GM12878 (cell line): ENCODE results near the gene CADM2.

Experiments
- BCL11A ChIP-seq: IDR thresholded peaks from 2 replicates; pipeline ENCODE4 v1.6.1; 2011; ENCODE audit warnings: low read depth, low read length
- CTCF ChIP-seq, 3 experiments: IDR thresholded peaks in 2 of 3; conservative IDR thresholded peaks in 1 of 3; 2 replicates each; pipeline ENCODE4 v1.5.1; 2011; ENCODE audit warnings: low read depth in 3 of 3, low read length in 3 of 3, mild to moderate bottlenecking in 3 of 3, control low read depth in 2 of 3, moderate library complexity in 2 of 3, inconsistent platforms in 1 of 3, mixed read lengths in 1 of 3; ENCODE audit not compliant: control insufficient read depth in 2 of 3, insufficient read depth in 1 of 3; ENCODE audit errors: extremely low read depth in 1 of 3
- ESRRA ChIP-seq: IDR thresholded peaks from 2 replicates; pipeline ENCODE4 v1.6.1; 2012; ENCODE audit warnings: mild to moderate bottlenecking, low read length, improper control_type of control experiment
- POLR2AphosphoS5 ChIP-seq: IDR thresholded peaks from 2 replicates; pipeline ENCODE4 v1.6.1; 2011; ENCODE audit warnings: mild to moderate bottlenecking, low read length, inconsistent platforms
- STAT3 ChIP-seq: IDR thresholded peaks from 2 replicates; pipeline ENCODE4 v1.6.1; 2011; ENCODE audit warnings: low read depth, low read length, improper control_type of control experiment
- TCF3 ChIP-seq: IDR thresholded peaks from 2 replicates; pipeline ENCODE4 v1.6.1; 2012; ENCODE audit warnings: low read depth, mild to moderate bottlenecking, low read length, borderline replicate concordance; ENCODE audit not compliant: insufficient read depth
- ZNF274 ChIP-seq: IDR thresholded peaks from one replicate; pipeline ENCODE4 v1.8.0; 2011; ENCODE audit not compliant: insufficient read length, insufficient read depth

- TF ChIP-seq STAT3 (no peak), POLR2AphosphoS5 (no peak), ESRRA (no peak), CTCF (IDR thresholded peaks at IDR 0.05 in 2 of 3, conservative IDR thresholded peaks at IDR 0.05 in 1 of 3; ENCODE audit: control insufficient read depth in 2 of 3, extremely low read depth in 1 of 3, insufficient read depth in 1 of 3, low read depth in 3 of 3, low read length in 3 of 3) (no peak), TCF3 (no peak), ZNF274 (no peak), BCL11A (no peak)
These were observed 644.6 kb downstream of the CADM2 start for GRCh38 chr3:85603378-85603777.
